HG03135 (cell line): ENCODE measurements around the gene SRMS.

ENCODE experiments used
- ATAC-seq: cut with Tn5 transposase; IDR thresholded peaks from one replicate; pipeline ENCODE4 v1.9.1; 2021; ENCODE audit warnings: mild to moderate bottlenecking, moderate library complexity; ENCODE audit not compliant: unreplicated experiment

The SRMS gene

GRCh38 chr20:63539441-63540370, 7.8 kb downstream of the SRMS start:
- no peak for ATAC-seq

GRCh38 chr20:63539092-63539430, 8.5 kb downstream of the SRMS start:
- no peak for ATAC-seq

GRCh38 chr20:63538204-63539091, 9.1 kb downstream of the SRMS start:
- ATAC-seq, result peak; percentile 1

GRCh38 chr20:63537525-63538203, 9.9 kb downstream of the SRMS start:
- ATAC-seq, result peak; percentile 79

- no peak for ATAC-seq
These were observed 10.5 kb downstream of the SRMS start, which contains the start of gene PTK6 for GRCh38 chr20:63536997-63537524. Gene PTK6, minus strand, starts transcription at chr20:63537376. Its CDS starts 62 bp downstream, at chr20:63537314.

GRCh38 chr20:63536241-63536977, 11.1 kb downstream of the SRMS start:
- ATAC-seq, result no peak

- no peak for ATAC-seq
These were observed 12.5 kb downstream of the SRMS start for GRCh38 chr20:63534831-63535651.

- ATAC-seq, result no peak
These were observed 13.1 kb downstream of the SRMS start for GRCh38 chr20:63534427-63534830.

- ATAC-seq, result no peak
These were observed 13.6 kb downstream of the SRMS start for GRCh38 chr20:63533871-63534393.

- no peak for ATAC-seq
These were observed 14.2 kb downstream of the SRMS start for GRCh38 chr20:63533388-63533787.

GRCh38 chr20:63532449-63532971, 15.0 kb downstream of the SRMS start:
- ATAC-seq, result no peak

GRCh38 chr20:63531686-63532448, 15.7 kb downstream of the SRMS start:
- no peak for ATAC-seq

GRCh38 chr20:63530788-63531160, 16.8 kb downstream of the SRMS start:
- no peak for ATAC-seq

GRCh38 chr20:63529861-63530787, 17.4 kb downstream of the SRMS start:
- ATAC-seq, result no peak

GRCh38 chr20:63529180-63529860, 18.2 kb downstream of the SRMS start:
- no peak for ATAC-seq

GRCh38 chr20:63527184-63527583, 20.4 kb downstream of the SRMS start:
- ATAC-seq, result no peak
